Fibroblast of lung (primary cell): Measurements from ENCODE around the gene CEP128.
A peak's percentile ranks its signal among the peaks of the same experiment; 100 is the strongest.

Experiments used
- CTCF ChIP-seq, 2 donors: IDR thresholded peaks in 1 of 2; conservative IDR thresholded peaks in 1 of 2; 1 replicate in 1 of 2; 2 replicates in 1 of 2; pipeline ENCODE4 v1.5.1; 2011 to 2012; ENCODE audit warnings: low read length in 2 of 2, control low read depth in 1 of 2, inconsistent platforms in 1 of 2, low read depth in 1 of 2, mild to moderate bottlenecking in 1 of 2
- EZH2 ChIP-seq: IDR thresholded peaks from 2 replicates; pipeline ENCODE4 v1.5.1; 2012; ENCODE audit warnings: low read length, control low read depth, mild to moderate bottlenecking; ENCODE audit errors: missing control alignments

- TF ChIP-seq CTCF (conservative IDR thresholded peaks at IDR 0.05 in 1 of 2, IDR thresholded peaks at IDR 0.05 in 1 of 2; ENCODE audit: low read depth in 1 of 2, low read length in 2 of 2) (peak in 1 of 2 donors; percentile 7), EZH2 (no peak)
Observed at GRCh38 chr14:80977221-80977620, 35.7 kb upstream of the CEP128 start.
